ENCODE data around the gene MDH1. TPM values are rescaled to one million over a fixed set of nuclear protein-coding genes. Genes with fewer than 3 reads are reported as not detected.
A peak's percentile ranks its signal among the peaks of the same experiment; 100 is the strongest.

Gene MDH1
- total RNA-seq, 1 donor from 2014 or later = 155 TPM

GRCh38 chr2:63581298-63581961, 7.3 kb upstream of the MDH1 start:
- TF ChIP-seq CTCF (conservative IDR thresholded peaks at IDR 0.05) = no peak
- H3K27ac Mint-ChIP-seq (ENCODE audit: unreplicated experiment) = no peak overlapping the region
- no peaks in the 10 kb centered on the region for H3K4me1 Mint-ChIP-seq
- H3K4me3 Mint-ChIP-seq = no peak overlapping the region
- no peaks in the 10 kb centered on the region for H3K36me3 Mint-ChIP-seq (ENCODE audit: low read depth)
- H3K9me3 Mint-ChIP-seq = no peaks in the 10 kb centered on the region
- H3K27me3 Mint-ChIP-seq (ENCODE audit: low read depth) = no peaks in the 10 kb centered on the region
- no peak for DNase-seq (ENCODE audit: low read depth, low spot score)

- no peak for DNase-seq (ENCODE audit: low read depth, low spot score)
- peaks cover 8% of the 10 kb centered on the region for H3K27me3 Mint-ChIP-seq (ENCODE audit: low read depth)
- H3K4me1 Mint-ChIP-seq = peaks cover 13% of the 10 kb centered on the region
These were observed 5.9 kb upstream of the MDH1 start for GRCh38 chr2:63582873-63583272.

GRCh38 chr2:63587814-63588384, 864 bp upstream of the MDH1 start:
- Mint-ChIP-seq H3K36me3 (ENCODE audit: low read depth) (no peaks in the 10 kb centered on the region), H3K4me3 (peak overlapping the region; percentile 96), H3K4me1 (peaks cover 36% of the 10 kb centered on the region), H3K9me3 (no peaks in the 10 kb centered on the region), H3K27me3 (ENCODE audit: low read depth) (peaks cover 8% of the 10 kb centered on the region), H3K27ac (ENCODE audit: unreplicated experiment) (peak overlapping the region; percentile 93)
- TF ChIP-seq CTCF (conservative IDR thresholded peaks at IDR 0.05) = no peak
- DNase-seq (ENCODE audit: low read depth, low spot score) = no peak

More at GRCh38 chr2:63582873-63583272, 5.9 kb upstream of the MDH1 start:
- no peak for TF ChIP-seq CTCF (conservative IDR thresholded peaks at IDR 0.05)
- Mint-ChIP-seq H3K4me3 (peak overlapping the region; percentile 7), H3K36me3 (ENCODE audit: low read depth) (no peaks in the 10 kb centered on the region), H3K9me3 (no peaks in the 10 kb centered on the region), H3K27ac (ENCODE audit: unreplicated experiment) (no peak overlapping the region)

- H3K27ac Mint-ChIP-seq (ENCODE audit: unreplicated experiment) = peak overlapping the region; percentile 95
- H3K4me3 Mint-ChIP-seq = peak overlapping the region; percentile 96
- peaks cover 36% of the 10 kb centered on the region for H3K4me1 Mint-ChIP-seq
- no peak for DNase-seq (ENCODE audit: low read depth, low spot score)
- H3K9me3 Mint-ChIP-seq = no peaks in the 10 kb centered on the region
- peaks cover 8% of the 10 kb centered on the region for H3K27me3 Mint-ChIP-seq (ENCODE audit: low read depth)
- no peak for TF ChIP-seq CTCF (conservative IDR thresholded peaks at IDR 0.05)
- no peaks in the 10 kb centered on the region for H3K36me3 Mint-ChIP-seq (ENCODE audit: low read depth)
These were observed 590 bp downstream of the MDH1 start for GRCh38 chr2:63589148-63589958.

GRCh38 chr2:63590626-63591408, 2.1 kb downstream of the MDH1 start:
- DNase-seq (ENCODE audit: low read depth, low spot score) = no peak
- Mint-ChIP-seq H3K27ac (ENCODE audit: unreplicated experiment) (no peak overlapping the region), H3K4me1 (peaks cover 36% of the 10 kb centered on the region), H3K4me3 (peak overlapping the region; percentile 96), H3K27me3 (ENCODE audit: low read depth) (peaks cover 8% of the 10 kb centered on the region), H3K36me3 (ENCODE audit: low read depth) (no peaks in the 10 kb centered on the region), H3K9me3 (no peaks in the 10 kb centered on the region)
- TF ChIP-seq CTCF (conservative IDR thresholded peaks at IDR 0.05) = no peak

Measured in neural crest cell (in vitro differentiated cells).